HEK293 (cell line): Measurements from ENCODE around the gene SPON2.

Experiments
- CTCF ChIP-seq: fragments of 450-650 bp; formaldehyde crosslinking; IDR thresholded peaks from 2 replicates; pipeline ENCODE4 v1.5.1; 2016; ENCODE audit warnings: missing biosample characterization, missing genetic modification characterization
- ZNF140 ChIP-seq: fragments of 450-650 bp; formaldehyde crosslinking; IDR thresholded peaks from 2 replicates; pipeline ENCODE4 v1.5.1; 2016; ENCODE audit warnings: missing biosample characterization, missing genetic modification characterization
- ZNF645 ChIP-seq: fragments of 450-650 bp; formaldehyde crosslinking; IDR thresholded peaks from 2 replicates; pipeline ENCODE4; 2016; ENCODE audit warnings: missing biosample characterization, missing genetic modification characterization

- no peak for TF ChIP-seq ZNF140
- TF ChIP-seq CTCF (tag by site-specific recombination) = no peak
- no peak for TF ChIP-seq ZNF645 (tag by site-specific recombination)
Observed at GRCh38 chr4:1214101-1215095, 42.0 kb upstream of the SPON2 start.
